ENCODE results near the gene PIK3AP1.

DNA sequence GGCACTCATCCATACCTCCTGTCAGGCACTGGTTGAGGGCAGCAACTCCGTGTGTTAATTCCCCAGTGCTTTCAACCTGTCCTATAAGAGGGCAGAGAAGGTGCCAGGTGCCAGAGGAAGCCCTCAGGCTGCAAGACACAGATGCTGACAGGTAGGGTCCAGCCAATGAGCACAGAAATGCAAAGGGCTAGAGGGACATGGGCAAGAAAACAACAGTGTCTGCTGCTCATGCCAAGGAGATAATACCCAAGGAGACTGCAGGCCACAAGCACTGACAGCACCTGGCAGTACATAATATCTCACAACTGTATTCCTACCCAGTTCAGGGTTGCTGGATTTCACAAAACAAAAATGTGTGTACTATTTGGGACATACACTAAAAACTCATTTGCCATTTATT is 95.1 kb downstream of the PIK3AP1 start:
- TF ChIP-seq CTCF (IDR thresholded peaks at IDR 0.05) (no peak), E2F6 (IDR thresholded peaks at IDR 0.05; ENCODE audit: borderline replicate concordance, low read depth) (no peak), REST (IDR thresholded peaks at IDR 0.05) (no peak), MAFK (IDR thresholded peaks at IDR 0.05; ENCODE audit: partially characterized antibody) (no peak), TP53 (CRISPR knock-in tag; IDR thresholded peaks at IDR 0.05) (no peak), BHLHE40 (IDR thresholded peaks at IDR 0.05; ENCODE audit: low read depth, low read length) (no peak), MYC (IDR thresholded peaks at IDR 0.05; ENCODE audit: borderline replicate concordance, low read length) (no peak), KDM1A (IDR thresholded peaks at IDR 0.05; ENCODE audit: low read depth) (no peak), POLR2A (IDR thresholded peaks at IDR 0.05; ENCODE audit: low read length) (no peak), NR3C1 (IDR thresholded peaks at IDR 0.05) (no peak), GATA3 (IDR thresholded peaks at IDR 0.05; ENCODE audit: borderline replicate concordance) (no peak), ESRRA (IDR thresholded peaks at IDR 0.05; ENCODE audit: borderline replicate concordance, low read length) (no peak)
